COLO668 (cell line): ENCODE data around the gene CEMIP.
"Not testable (repeated sequence)": the region's sequence is repeated elsewhere in the genome, so short reads cannot be mapped to it uniquely, and the experiment has no call there.

Experiments
- DNase-seq: peaks from one replicate; lab custom pipeline; 2025; ENCODE audit not compliant: unreplicated experiment; lab: John Stamatoyannopoulos, UW

CEMIP gene

DNA sequence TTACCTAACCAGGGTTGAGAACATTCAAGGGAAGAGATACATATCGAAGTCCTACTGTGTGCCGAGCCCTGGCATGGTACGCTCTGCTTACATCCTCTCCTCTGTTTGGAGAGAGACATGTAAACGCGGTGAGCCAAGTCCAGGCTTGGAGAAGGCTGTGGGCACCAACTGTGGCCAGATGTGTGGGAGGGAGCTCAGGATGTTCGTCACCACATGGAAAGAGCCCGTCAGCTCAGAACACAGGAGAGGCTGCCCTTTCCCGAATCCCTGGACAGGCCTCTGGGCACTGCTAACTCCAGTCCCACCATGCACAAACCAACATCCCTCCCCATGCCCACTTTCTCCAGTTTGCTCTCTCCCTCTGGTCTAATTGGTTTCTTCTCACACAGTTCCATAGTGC lies 167.4 kb downstream of the CEMIP start:
- no peak for DNase-seq

DNA sequence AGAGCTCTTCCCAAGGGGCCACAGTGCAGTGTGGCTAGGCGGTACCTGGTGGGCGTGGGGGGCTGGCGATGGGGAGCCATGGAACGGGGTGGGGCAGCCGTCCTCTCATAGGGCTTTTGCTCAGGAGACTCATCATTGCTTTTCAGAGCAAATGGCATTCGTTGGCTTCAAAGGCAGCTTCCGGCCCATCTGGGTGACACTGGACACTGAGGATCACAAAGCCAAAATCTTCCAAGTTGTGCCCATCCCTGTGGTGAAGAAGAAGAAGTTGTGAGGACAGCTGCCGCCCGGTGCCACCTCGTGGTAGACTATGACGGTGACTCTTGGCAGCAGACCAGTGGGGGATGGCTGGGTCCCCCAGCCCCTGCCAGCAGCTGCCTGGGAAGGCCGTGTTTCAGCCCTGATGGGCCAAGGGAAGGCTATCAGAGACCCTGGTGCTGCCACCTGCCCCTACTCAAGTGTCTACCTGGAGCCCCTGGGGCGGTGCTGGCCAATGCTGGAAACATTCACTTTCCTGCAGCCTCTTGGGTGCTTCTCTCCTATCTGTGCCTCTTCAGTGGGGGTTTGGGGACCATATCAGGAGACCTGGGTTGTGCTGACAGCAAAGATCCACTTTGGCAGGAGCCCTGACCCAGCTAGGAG lies 169.6 kb downstream of the CEMIP start:
- DNase-seq: no peak

DNA sequence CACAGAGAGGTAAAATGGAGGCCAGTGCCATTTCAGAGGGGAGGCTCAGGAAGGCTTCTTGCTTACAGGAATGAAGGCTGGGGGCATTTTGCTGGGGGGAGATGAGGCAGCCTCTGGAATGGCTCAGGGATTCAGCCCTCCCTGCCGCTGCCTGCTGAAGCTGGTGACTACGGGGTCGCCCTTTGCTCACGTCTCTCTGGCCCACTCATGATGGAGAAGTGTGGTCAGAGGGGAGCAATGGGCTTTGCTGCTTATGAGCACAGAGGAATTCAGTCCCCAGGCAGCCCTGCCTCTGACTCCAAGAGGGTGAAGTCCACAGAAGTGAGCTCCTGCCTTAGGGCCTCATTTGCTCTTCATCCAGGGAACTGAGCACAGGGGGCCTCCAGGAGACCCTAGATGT lies 170.6 kb downstream of the CEMIP start:
- DNase-seq: no peak

GRCh38 chr15:80950291-80951078 lies 171.3 kb downstream of the CEMIP start:
- DNase-seq: no peak

DNA sequence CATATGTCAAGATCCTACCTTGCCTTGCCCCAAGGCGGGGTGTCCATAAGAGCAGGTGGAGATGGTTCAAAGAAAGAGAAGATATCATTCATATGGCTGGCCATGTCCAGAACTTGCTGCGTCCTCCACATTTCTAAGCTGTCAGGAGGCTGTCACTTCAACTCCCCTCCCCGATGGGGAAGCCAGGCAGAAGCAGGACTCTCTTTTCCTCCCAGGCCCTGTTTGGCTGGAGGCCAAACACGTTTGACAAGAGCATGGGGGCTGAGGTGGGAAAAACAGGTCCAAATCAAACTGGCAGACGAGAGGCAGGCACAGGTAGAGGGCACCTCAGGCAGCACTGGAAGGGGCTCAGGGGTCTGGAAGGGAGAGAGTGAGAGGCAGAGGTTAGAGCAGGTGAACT lies 172.8 kb downstream of the CEMIP start:
- no peak for DNase-seq

DNA sequence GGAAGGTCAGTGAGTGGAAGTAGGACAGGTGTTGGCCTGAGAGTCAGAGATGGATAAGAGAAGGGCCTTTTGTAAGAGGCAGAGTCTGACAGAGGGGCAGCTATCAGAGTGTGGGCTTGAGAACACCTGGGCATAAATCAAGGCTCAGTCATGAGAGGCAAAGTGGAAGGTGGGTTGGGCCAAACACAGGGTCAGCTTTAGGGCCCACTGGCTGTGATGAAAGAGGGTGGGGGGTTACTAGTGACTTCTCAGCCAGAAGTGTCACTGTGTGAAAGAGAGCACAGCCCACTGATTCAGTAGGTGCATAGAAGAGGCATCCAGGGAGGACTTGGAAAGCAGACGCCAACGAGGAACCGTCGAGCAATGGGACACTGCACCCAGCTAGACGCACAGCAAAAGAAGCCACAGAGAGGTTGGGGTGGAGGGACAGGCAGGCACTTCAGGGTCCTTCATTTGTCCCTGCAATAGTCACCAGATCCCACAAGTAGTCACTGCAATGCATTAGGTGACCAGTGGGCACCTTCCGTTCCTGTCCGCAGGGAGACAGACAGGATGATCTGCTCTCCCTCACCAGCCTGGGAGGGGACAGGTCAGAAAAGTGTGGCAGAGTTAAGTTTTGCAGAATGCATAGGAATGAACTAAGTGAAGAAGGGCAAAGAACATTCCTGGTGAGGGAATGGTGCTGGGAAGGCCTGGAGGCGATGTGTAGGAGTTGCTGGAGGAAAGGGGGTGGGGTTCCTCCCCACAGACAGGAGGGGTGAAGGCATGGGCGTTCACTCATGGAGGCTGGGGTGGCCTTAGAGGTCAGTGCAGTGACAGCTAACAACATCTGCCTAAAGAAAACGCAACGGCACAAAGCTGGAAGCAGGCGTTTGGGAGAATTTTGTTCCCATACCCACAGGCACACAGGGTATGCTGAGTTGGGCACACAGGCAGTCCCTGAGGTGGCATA lies 174.1 kb downstream of the CEMIP start:
- no peak for DNase-seq

GRCh38 chr15:80953953-80954778 lies 175.0 kb downstream of the CEMIP start:
- peak; percentile 77 for DNase-seq

- DNase-seq: peak; percentile 50
Measured at GRCh38 chr15:80955571-80956452, 176.6 kb downstream of the CEMIP start.

DNA sequence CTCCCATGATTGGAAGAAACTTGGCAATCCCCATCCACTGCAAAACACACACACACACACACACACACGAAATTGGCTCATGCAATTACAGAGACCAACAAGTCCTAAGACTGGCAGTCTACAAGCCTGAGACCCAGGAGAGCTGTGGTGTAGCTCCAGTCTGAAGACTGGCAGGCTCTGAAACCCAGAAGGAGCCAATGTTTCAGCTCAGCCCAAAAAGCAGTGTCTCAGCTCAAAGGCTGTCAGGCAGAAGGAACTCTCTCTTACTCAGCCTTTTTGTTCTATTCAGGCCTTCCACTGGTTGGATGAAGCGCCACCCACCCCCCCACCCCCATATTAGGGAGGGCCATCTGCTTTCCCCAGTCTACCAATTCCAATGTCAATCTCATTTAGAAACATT lies 178.4 kb downstream of the CEMIP start:
- DNase-seq: no peak

DNA sequence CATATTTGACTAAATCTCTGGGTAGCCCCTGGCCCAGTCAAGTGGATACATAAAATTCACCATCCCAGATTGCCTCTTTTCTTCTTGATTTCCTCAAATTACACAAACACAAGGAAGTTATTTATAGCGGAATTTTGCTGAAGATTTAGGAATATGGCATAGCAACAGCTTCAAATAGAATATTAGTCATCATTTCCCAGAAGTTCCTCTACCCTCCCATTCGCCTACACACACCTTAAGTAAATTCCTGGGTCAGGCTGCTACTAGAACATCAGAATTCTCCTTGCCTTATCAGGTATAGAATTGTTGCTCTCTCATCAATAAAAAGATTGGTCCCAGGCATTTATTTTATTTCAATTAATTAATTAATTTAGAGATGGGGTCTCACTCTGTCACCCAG lies 178.8 kb downstream of the CEMIP start:
- no peak for DNase-seq

GRCh38 chr15:80958818-80959495 lies 179.8 kb downstream of the CEMIP start:
- no peak for DNase-seq

DNA sequence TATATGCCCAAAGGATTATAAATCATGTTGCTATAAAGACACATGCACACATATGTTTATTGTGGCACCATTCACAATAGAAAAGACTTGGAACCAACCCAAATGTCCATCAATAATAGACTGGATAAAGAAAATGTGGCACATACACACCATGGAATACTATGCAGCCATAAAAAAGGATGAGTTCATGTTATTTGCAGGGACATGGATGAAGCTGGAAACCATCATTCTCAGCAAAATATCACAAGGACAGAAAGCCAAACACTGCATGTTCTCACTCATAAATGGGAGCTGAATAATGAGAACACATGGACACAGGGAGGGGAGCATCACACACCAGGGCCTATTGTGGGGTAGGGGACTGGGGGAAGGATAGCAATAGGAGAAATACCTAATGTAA lies 186.3 kb downstream of the CEMIP start:
- DNase-seq: not testable (repeated sequence)

DNA sequence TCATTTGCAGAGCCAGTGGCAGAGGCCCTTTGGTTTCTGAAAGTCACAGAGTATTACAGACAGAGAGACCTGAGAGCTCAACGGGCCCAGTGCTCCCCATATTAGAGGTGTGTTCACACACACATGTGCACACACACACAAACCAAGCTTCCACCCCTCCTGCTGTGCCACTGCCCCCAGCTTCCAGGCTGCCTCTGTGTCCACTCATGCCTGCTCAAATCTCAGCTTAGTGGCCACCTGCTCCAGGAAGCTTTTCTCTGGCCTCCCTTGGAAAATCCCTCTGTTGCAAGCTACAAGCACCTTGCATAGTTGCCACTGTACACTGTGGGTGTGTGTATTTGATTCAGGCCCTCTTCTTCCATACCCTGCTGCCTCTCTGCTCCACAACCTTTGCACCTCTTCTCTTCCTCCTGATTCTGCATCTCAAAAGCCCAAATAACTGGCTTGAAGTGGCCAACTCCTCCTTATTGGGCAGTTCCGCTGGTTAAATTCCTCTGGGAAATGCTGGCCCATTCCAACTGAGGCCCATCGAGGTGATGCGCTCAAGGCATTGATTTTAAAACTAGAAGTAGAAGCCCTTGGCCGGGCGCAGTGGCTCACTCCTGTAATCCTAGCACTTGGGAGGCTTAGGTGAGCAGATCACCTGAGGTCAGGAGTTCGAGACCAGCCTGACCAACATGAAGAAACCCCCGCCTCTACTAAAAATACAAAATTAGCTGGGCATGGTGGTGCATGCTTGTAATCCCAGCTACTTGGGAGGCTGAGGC lies 187.4 kb downstream of the CEMIP start:
- DNase-seq: no peak

- DNase-seq: no peak
Measured at GRCh38 chr15:80967451-80967850, 188.3 kb downstream of the CEMIP start.

DNA sequence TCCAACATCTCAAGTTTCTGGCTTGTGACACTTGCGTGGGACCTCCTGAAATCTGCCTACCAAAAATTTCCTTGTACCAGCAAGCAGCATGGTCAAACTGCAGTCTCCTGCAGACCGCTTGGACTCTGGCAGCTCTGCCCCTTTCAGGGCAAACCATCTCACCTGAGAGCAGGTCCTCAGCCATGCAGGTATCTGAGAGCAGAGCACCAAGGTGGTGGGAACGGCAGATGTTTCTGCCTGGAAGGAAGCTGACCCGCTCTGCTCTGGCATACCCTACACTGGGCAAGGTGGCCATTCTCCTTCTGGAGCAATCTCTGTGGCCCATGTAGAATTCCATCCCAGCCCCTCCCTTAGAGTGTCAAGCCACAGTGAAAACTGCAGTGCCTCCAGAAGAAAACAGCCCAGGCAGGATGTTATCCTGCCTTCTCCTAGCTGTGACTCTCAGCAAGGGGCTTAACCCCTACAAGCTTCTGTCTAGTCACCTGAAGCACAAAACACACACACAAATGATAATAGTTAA lies 188.9 kb downstream of the CEMIP start:
- no peak for DNase-seq

GRCh38 chr15:80969316-80969715 lies 190.1 kb downstream of the CEMIP start:
- DNase-seq: no peak

DNA sequence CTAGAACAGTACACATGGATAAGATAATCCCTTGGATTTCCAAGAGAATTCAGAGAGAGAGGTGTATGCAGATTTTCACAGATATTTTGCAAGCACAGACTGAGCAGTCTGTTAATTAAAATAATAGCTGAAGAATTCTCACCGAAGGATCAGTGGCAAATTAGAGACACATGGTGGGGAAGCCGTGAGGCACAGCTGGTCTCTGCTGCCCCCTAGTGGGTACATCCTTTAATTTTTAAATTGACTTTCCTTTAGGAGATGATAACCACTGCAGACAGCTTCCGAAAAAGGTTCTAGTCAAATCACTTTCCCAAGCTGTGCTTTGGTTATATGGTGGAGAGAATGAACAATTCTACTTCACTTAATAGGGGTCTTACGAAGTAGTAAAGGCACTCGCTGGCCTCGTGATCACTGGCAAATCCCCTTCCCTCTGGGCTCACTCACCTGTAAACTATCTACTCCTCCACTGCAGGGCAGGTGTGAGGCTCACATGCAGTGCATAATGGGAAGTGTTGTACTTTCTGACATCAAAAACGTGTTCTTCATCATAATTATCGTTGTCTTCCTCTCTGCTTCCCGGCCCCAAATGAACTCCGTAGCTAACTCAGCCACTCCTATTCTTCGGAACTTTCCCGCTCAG lies 191.0 kb downstream of the CEMIP start:
- peak; percentile 64 for DNase-seq

DNA sequence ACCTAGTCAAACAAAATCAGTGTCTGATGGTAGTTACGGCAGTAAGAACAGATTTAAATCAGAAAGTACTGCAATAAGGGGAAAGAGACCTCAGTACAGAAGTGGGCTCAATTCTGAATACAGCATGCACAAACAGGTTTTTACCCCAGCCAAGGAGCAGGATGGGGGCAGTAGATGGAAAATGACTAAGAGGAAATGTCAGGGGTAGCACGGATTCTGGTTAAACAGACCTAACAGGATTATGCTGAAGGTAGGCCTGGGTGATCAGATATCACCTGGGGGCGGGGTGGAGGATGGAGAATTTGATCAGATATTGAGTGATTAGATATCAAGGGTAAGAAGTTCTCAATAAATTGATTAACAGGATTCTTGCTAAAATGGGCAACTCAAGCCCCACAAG lies 191.5 kb downstream of the CEMIP start:
- no peak for DNase-seq
